ENCODE data around the gene ATAD1.
"Not testable (repeated sequence)": the region's sequence is repeated elsewhere in the genome, so short reads cannot be mapped to it uniquely, and the experiment has no call there.

DNA sequence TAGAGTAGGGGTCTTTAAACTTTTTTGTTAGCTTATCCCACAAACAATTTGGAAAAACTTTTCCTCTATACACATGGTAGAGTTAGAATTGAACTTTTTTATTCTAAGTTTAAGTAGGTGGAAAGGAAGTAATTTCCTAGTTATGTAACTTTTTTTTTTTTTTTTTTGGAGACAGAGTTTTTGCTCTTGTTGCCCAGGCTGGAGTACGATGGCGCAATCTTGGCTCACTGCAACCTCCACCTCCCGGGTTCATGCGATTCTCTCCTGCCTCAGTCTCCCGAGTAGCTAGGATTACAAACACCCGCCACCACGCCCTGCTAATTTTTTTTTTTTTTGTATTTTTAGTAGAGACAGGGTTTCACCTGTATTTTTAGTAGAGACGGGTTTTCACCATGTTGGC is 28.7 kb upstream of the ATAD1 start:
- TF ChIP-seq POLR2AphosphoS5 (IDR thresholded peaks at IDR 0.05; ENCODE audit: borderline replicate concordance, low read depth, low read length); EZH2 (IDR thresholded peaks at IDR 0.05); FOXP2 (optimal IDR thresholded peaks at IDR 0.05; ENCODE audit: control extremely low read depth, extremely low read length, insufficient read depth): not testable (repeated sequence)

Data from SK-N-MC (cell line).